ENCODE data around the gene FAU. TPM values are rescaled to one million over a fixed set of nuclear protein-coding genes. Genes with fewer than 3 reads are reported as not detected.

FAU gene
- total RNA-seq, 1 experiment from 2014 or later: 1,001 TPM

DNA sequence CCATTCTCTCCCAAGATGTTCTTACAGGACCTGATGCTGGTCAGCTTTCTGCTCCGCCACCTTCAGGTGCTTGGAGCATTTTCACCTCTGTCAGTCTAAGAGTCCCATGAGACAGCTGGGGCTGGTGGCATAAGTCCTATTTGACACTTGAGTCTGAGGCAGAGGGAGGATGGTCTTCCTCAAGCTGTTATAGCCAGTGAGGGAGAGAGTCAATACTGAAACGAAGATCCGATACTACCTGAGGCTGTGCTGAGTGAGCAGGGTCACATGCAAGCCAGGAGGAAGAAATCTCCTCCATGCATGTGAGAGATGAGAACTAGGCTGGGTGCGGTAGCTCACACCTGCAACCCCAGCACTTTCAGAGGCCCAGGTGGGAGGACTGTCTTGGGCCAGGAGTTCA lies 32.3 kb downstream of the FAU start:
- no peak overlapping the region for H3K27ac ChIP-seq (ENCODE audit: low read length)
- H3K27me3 ChIP-seq (ENCODE audit: control insufficient read depth, insufficient read depth, low read length): no peaks in the 10 kb centered on the region
- ATAC-seq (no peak), DNase-seq (ENCODE audit: low read depth, low spot score) (no peak)
- no peak overlapping the region for H3K4me3 ChIP-seq (ENCODE audit: low read depth in 2 of 2, low read length in 2 of 2)
- peaks cover 3% of the 10 kb centered on the region; the same call in 1 of the 2 replicates for H3K36me3 ChIP-seq (ENCODE audit: control insufficient read depth, insufficient read depth, low read length)
- ChIA-PET CTCF (no interaction called here), POLR2A (interaction anchor here (0.6 kb wide), 1 partner anchor 41 kb away, joined by 3 read pairs; no protein-coding TSS in a partner anchor)
- in situ Hi-C loops (cut with HindIII; ENCODE audit: low pct_unique_long_range_greater_than_20kb, low sequenced_read_pairs): no loop called here
- BruUV-seq (replicated peaks): no TSS peak
- peaks cover 7% of the 10 kb centered on the region; the same call in 1 of the 2 replicates for H3K4me1 ChIP-seq (ENCODE audit: control insufficient read depth, insufficient read depth, low read length)
- TF ChIP-seq SIN3A (IDR thresholded peaks at IDR 0.05; ENCODE audit: borderline replicate concordance, insufficient read depth, low read depth, low read length) (no peak), POLR2AphosphoS5 (IDR thresholded peaks at IDR 0.05; ENCODE audit: low read depth, low read length) (no peak), TCF7L2 (IDR thresholded peaks at IDR 0.05; ENCODE audit: low read depth, low read length) (no peak)
- TF ChIP-seq, protein P1, sequence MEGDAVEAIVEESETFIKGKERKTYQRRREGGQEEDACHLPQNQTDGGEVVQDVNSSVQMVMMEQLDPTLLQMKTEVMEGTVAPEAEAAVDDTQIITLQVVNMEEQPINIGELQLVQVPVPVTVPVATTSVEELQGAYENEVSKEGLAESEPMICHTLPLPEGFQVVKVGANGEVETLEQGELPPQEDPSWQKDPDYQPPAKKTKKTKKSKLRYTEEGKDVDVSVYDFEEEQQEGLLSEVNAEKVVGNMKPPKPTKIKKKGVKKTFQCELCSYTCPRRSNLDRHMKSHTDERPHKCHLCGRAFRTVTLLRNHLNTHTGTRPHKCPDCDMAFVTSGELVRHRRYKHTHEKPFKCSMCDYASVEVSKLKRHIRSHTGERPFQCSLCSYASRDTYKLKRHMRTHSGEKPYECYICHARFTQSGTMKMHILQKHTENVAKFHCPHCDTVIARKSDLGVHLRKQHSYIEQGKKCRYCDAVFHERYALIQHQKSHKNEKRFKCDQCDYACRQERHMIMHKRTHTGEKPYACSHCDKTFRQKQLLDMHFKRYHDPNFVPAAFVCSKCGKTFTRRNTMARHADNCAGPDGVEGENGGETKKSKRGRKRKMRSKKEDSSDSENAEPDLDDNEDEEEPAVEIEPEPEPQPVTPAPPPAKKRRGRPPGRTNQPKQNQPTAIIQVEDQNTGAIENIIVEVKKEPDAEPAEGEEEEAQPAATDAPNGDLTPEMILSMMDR (IDR thresholded peaks at IDR 0.05): no peak
- TF ChIP-seq, protein P2, sequence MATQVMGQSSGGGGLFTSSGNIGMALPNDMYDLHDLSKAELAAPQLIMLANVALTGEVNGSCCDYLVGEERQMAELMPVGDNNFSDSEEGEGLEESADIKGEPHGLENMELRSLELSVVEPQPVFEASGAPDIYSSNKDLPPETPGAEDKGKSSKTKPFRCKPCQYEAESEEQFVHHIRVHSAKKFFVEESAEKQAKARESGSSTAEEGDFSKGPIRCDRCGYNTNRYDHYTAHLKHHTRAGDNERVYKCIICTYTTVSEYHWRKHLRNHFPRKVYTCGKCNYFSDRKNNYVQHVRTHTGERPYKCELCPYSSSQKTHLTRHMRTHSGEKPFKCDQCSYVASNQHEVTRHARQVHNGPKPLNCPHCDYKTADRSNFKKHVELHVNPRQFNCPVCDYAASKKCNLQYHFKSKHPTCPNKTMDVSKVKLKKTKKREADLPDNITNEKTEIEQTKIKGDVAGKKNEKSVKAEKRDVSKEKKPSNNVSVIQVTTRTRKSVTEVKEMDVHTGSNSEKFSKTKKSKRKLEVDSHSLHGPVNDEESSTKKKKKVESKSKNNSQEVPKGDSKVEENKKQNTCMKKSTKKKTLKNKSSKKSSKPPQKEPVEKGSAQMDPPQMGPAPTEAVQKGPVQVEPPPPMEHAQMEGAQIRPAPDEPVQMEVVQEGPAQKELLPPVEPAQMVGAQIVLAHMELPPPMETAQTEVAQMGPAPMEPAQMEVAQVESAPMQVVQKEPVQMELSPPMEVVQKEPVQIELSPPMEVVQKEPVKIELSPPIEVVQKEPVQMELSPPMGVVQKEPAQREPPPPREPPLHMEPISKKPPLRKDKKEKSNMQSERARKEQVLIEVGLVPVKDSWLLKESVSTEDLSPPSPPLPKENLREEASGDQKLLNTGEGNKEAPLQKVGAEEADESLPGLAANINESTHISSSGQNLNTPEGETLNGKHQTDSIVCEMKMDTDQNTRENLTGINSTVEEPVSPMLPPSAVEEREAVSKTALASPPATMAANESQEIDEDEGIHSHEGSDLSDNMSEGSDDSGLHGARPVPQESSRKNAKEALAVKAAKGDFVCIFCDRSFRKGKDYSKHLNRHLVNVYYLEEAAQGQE (IDR thresholded peaks at IDR 0.05; ENCODE audit: insufficient read depth in 1 of 2, low read depth in 2 of 2, low read length in 1 of 2): no peak
- intact Hi-C loops (cut with micrococcal nuclease; ENCODE audit: unreplicated experiment): no loop called here
- no peaks in the 10 kb centered on the region for H3K9me3 ChIP-seq (ENCODE audit: control insufficient read depth, insufficient read depth, low read depth, low read length)

DNA sequence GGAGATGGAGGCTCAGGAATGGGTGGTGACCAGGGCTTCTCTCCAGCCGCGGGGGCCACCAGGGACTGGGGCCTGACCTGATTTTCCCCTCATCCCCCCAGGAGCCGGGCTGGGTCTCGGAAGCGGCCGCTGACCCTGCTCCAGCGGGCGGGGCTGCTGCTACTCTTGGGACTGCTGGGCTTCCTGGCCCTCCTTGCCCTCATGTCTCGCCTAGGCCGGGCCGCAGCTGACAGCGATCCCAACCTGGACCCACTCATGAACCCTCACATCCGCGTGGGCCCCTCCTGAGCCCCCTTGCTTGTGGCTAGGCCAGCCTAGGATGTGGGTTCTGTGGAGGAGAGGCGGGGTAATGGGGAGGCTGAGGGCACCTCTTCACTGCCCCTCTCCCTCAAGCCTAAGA lies 34.1 kb downstream of the FAU start:
- H3K36me3 ChIP-seq (ENCODE audit: control insufficient read depth, insufficient read depth, low read length): peaks cover 3% of the 10 kb centered on the region; the same call in 1 of the 2 replicates
- in situ Hi-C loops (cut with HindIII; ENCODE audit: low pct_unique_long_range_greater_than_20kb, low sequenced_read_pairs): no loop called here
- intact Hi-C loops (cut with micrococcal nuclease; ENCODE audit: unreplicated experiment): no loop called here

More for the DNA sequence above, 34.1 kb downstream of the FAU start:
- peaks cover 11% of the 10 kb centered on the region for H3K4me1 ChIP-seq (ENCODE audit: control insufficient read depth, insufficient read depth, low read length)
- H3K4me3 ChIP-seq (ENCODE audit: low read depth in 2 of 2, low read length in 2 of 2): no peak overlapping the region
- ChIA-PET CTCF (no interaction called here), POLR2A (no interaction called here)
- no TSS peak for BruUV-seq (replicated peaks)
- H3K27ac ChIP-seq (ENCODE audit: low read length): no peak overlapping the region
- TF ChIP-seq, protein P2 (IDR thresholded peaks at IDR 0.05; ENCODE audit: insufficient read depth in 1 of 2, low read depth in 2 of 2, low read length in 1 of 2): no peak
- TF ChIP-seq TCF7L2 (IDR thresholded peaks at IDR 0.05; ENCODE audit: low read depth, low read length) (no peak), POLR2AphosphoS5 (IDR thresholded peaks at IDR 0.05; ENCODE audit: low read depth, low read length) (no peak), SIN3A (IDR thresholded peaks at IDR 0.05; ENCODE audit: borderline replicate concordance, insufficient read depth, low read depth, low read length) (no peak)
- TF ChIP-seq, protein P1 (IDR thresholded peaks at IDR 0.05): no peak
- no peaks in the 10 kb centered on the region for H3K27me3 ChIP-seq (ENCODE audit: control insufficient read depth, insufficient read depth, low read length)
- ATAC-seq: no peak
- no peaks in the 10 kb centered on the region for H3K9me3 ChIP-seq (ENCODE audit: control insufficient read depth, insufficient read depth, low read depth, low read length)
- DNase-seq (ENCODE audit: low read depth, low spot score): no peak

All from Panc1 (cell line).